ENCODE results near the gene GMDS.

DNA sequence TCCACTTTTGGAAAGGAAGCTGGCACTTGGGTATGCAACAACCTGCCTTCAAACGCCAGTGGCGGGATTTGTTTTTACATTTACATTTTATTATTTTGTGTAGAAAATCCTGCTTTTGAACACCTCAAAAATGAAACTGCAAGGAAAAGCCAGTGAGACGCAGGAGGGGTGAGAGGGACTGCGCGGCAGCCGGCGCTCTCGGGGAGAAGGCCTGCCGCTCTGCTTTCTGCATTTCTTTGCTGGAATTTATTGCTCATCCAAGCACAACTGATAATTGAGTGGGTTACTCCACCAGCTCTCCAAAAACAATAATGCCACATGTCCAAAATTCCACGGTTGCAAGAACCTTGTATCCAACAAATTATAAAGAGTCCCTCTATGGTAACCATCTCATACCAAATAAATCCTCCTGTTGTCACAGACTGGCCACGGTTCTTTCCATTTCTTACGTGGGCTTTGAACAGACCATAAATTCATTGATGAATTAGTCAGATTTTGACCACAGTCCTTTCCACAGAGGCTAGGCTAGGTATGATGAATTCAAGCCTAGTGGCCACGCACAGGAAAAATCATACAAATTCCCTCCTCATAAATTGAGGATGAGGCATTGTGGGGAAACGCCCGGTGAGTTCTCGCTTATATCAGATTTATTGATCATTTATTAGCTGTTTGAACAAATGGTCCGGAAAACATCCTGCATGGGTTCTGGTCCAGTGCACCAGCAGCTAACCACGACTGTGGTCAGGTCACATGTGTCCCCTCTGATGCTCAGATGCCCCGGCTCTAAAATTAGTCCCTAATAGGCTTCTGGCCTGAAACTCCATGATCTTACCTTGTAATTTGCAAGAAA, 667.3 kb downstream of the GMDS start:
- TF ChIP-seq, protein P1, sequence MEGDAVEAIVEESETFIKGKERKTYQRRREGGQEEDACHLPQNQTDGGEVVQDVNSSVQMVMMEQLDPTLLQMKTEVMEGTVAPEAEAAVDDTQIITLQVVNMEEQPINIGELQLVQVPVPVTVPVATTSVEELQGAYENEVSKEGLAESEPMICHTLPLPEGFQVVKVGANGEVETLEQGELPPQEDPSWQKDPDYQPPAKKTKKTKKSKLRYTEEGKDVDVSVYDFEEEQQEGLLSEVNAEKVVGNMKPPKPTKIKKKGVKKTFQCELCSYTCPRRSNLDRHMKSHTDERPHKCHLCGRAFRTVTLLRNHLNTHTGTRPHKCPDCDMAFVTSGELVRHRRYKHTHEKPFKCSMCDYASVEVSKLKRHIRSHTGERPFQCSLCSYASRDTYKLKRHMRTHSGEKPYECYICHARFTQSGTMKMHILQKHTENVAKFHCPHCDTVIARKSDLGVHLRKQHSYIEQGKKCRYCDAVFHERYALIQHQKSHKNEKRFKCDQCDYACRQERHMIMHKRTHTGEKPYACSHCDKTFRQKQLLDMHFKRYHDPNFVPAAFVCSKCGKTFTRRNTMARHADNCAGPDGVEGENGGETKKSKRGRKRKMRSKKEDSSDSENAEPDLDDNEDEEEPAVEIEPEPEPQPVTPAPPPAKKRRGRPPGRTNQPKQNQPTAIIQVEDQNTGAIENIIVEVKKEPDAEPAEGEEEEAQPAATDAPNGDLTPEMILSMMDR (IDR thresholded peaks at IDR 0.05 in 4 of 5, conservative IDR thresholded peaks at IDR 0.05 in 1 of 5) = no peak
- no peak for TF ChIP-seq POLR2A (IDR thresholded peaks at IDR 0.05)

Data from gastrocnemius medialis (tissue), 4 donors.